Measurements from ENCODE around the gene RHBDL1. TPM values are rescaled to one million over a fixed set of nuclear protein-coding genes. Genes with fewer than 3 reads are reported as not detected.

RHBDL1 gene
- total and polyA plus RNA-seq, 2 of the 8 experiments (the other 6 are each of a cell fraction or from before 2014, with no cell fraction given) = 4.0 to 8.1 TPM

DNA sequence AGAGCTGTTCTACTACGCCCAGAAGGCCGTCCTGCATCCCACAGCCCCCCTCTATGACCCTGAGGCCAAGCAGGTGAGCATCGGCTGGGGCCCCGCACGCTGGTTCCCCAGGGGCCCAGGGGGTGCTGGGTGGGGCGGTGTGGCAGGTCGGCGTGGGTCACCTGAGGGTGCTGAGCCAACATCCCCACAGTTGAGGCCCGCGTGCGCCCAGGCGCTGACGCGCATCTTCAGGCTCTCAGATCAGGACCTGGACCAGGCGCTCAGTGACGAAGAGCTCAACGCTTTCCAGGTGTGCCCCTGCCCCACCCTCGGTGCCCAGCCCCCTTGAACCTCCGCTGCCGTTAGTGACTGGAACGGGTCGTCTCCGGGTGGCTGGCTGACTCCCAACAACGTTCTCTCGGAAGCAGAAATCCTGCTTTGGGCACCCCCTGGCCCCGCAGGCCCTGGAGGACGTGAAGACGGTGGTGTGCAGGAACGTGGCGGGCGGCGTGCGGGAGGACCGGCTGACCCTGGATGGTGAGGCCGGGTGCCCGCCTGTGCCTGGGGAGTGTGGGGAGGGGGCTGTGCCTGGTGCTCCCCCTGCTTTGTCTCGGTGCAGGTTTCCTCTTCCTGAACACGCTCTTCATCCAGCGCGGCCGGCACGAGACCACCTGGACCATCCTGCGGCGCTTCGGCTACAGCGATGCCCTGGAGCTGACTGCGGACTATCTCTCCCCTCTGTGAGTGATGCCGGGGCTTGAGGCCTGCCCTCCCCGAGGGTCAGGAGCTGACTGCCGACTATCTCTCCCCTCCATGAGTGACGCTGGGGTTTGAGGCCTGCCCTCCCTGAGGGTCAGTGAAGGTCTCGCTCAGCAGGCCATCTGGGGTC is 4.8 kb upstream of the RHBDL1 start:
- POLR2A ChIA-PET (ENCODE audit: partially characterized antibody) = interaction anchor here (0.8 to 17.4 kb wide), 4 partner anchors 8 to 37 kb away, joined by 3 to 214 read pairs (median 4); partner anchors contain the start of genes JMJD8, RHBDL1 and STUB1

More for the DNA sequence above, 4.8 kb upstream of the RHBDL1 start:
- H3K4ac ChIP-seq (replicated peaks; ENCODE audit: insufficient read length, low read depth, low read length) = no peak overlapping the region
- H3K18ac ChIP-seq (ENCODE audit: extremely low read depth, low read length) = no peak overlapping the region
- H3K23ac ChIP-seq (ENCODE audit: insufficient read length) = no peak overlapping the region
- H2BK12ac ChIP-seq (ENCODE audit: low read depth, low read length) = no peak overlapping the region
- 94% methylated on average over 32 of the region's 52 CpGs; no CpG with 5 or more reads in 1 of the 2 experiments for WGBS, 2 experiments (ENCODE audit: extremely low coverage in 1 of 2, insufficient coverage in 1 of 2, insufficient read length in 1 of 2, insufficient replicate concordance in 2 of 2, low coverage in 1 of 2, low lambda C conversion rate in 2 of 2, missing lambda C conversion rate in 1 of 2)
- no peak overlapping the region for H2BK15ac ChIP-seq (ENCODE audit: low read length)
- H3K4me1 ChIP-seq (replicated peaks in 1 of 4; ENCODE audit: control insufficient read depth in 3 of 4, insufficient read depth in 4 of 4, low read length in 3 of 4) = peaks cover 0 to 18% (median 16%) of the 10 kb centered on the region in 4 experiments; a peak in 6 of 7 replicates
- DNase-seq (ENCODE audit: low read depth in 1 of 2, low spot score in 2 of 2) (no peak), FAIRE-seq (no peak)
- no peaks in the 10 kb centered on the region for H3K9me3 ChIP-seq (ENCODE audit: insufficient read depth in 2 of 2, low read depth in 1 of 2, low read length in 1 of 2)
- no peak overlapping the region for H2BK120ac ChIP-seq (replicated peaks; ENCODE audit: low read depth, low read length)
- H3K56ac ChIP-seq (replicated peaks; ENCODE audit: insufficient read length, low read depth, low read length) = no peak overlapping the region
- TF ChIP-seq EZH2 (IDR thresholded peaks at IDR 0.05; ENCODE audit: low read depth, low read length, severe bottlenecking) (no peak), NANOG (IDR thresholded peaks at IDR 0.05; ENCODE audit: insufficient read depth, low read depth, low read length, poor library complexity, severe bottlenecking) (no peak), CHD1 (IDR thresholded peaks at IDR 0.05; ENCODE audit: low read depth, low read length) (no peak), JUND (IDR thresholded peaks at IDR 0.05; ENCODE audit: low read length) (no peak), TCF12 (IDR thresholded peaks at IDR 0.05; ENCODE audit: low read depth, low read length) (no peak), CTCF (IDR thresholded peaks at IDR 0.05; ENCODE audit: control extremely low read depth in 1 of 3, insufficient read depth in 1 of 3, low read depth in 1 of 3, low read length in 3 of 3) (no peak), SUZ12 (IDR thresholded peaks at IDR 0.05; ENCODE audit: low read length) (no peak), BRCA1 (IDR thresholded peaks at IDR 0.05; ENCODE audit: low read depth, low read length) (no peak)
- no peaks in the 10 kb centered on the region for H3K27me3 ChIP-seq (replicated peaks in 1 of 4; ENCODE audit: control insufficient read depth in 3 of 4, extremely low read depth in 1 of 4, insufficient read depth in 3 of 4, low read length in 3 of 4)
- H3K14ac ChIP-seq (ENCODE audit: insufficient read length) = no peak overlapping the region
- H4K91ac ChIP-seq (replicated peaks; ENCODE audit: insufficient read length, low read length) = no peak overlapping the region
- no peak overlapping the region for H2AK5ac ChIP-seq (ENCODE audit: low read depth, low read length)
- peaks cover 0 to 13% of the 10 kb centered on the region in 2 experiments; a peak in 1 of 4 replicates for H3K79me2 ChIP-seq (ENCODE audit: control insufficient read depth in 1 of 2, insufficient read depth in 2 of 2, low read length in 2 of 2)
- no peak overlapping the region for H3K4me3 ChIP-seq (ENCODE audit: extremely low read depth in 1 of 4, insufficient read depth in 2 of 4, low read depth in 3 of 4, low read length in 4 of 4)
- CTCF ChIA-PET (ENCODE audit: partially characterized antibody) = interaction anchor here (1.1 to 12.0 kb wide), 5 partner anchors 11 to 145 kb away, joined by 3 to 75 read pairs (median 5); partner anchors contain the start of gene WDR24
- no peak overlapping the region for H3K9ac ChIP-seq (replicated peaks in 1 of 4; ENCODE audit: extremely low read depth in 1 of 4, low read depth in 3 of 4, low read length in 3 of 4)
- H2AFZ ChIP-seq (ENCODE audit: low read length) = no peak overlapping the region
- H4K5ac ChIP-seq (ENCODE audit: insufficient read length, low read depth, low read length) = no peak overlapping the region
- peaks cover 12% of the 10 kb centered on the region for H3K23me2 ChIP-seq (ENCODE audit: low read depth, low read length)
- peaks cover 5 to 30% of the 10 kb centered on the region in 2 experiments for H4K20me1 ChIP-seq (replicated peaks in 1 of 2; ENCODE audit: control insufficient read depth in 1 of 2, insufficient read depth in 2 of 2, low read length in 2 of 2)
- H3K27ac ChIP-seq (ENCODE audit: low read depth, low read length) = no peak overlapping the region
- H4K8ac ChIP-seq (ENCODE audit: extremely low read depth, insufficient read depth, low read length) = peak overlapping the region; percentile 35; the same call in 1 of the 2 replicates
- H3K4me2 ChIP-seq (ENCODE audit: insufficient read depth in 1 of 2, low read depth in 2 of 2, low read length in 2 of 2) = no peak overlapping the region
- no peak overlapping the region for H2BK20ac ChIP-seq (ENCODE audit: low read length)
- H3K79me1 ChIP-seq (ENCODE audit: low read depth, low read length) = peaks cover 13% of the 10 kb centered on the region
- peaks cover 14 to 44% (median 33%) of the 10 kb centered on the region in 4 experiments for H3K36me3 ChIP-seq (ENCODE audit: control insufficient read depth in 2 of 4, insufficient read depth in 4 of 4, low read length in 3 of 4)
- no peak overlapping the region for H2BK5ac ChIP-seq (ENCODE audit: low read depth, low read length)
